ENCODE data around the gene NPBWR2. TPM values are rescaled to one million over a fixed set of nuclear protein-coding genes. Genes with fewer than 3 reads are reported as not detected.
"Not testable (repeated sequence)": the region's sequence is repeated elsewhere in the genome, so short reads cannot be mapped to it uniquely, and the experiment has no call there.

Gene NPBWR2
- total and polyA plus RNA-seq, 4 donors, result not detected

GRCh38 chr20:64117432-64117777, 10.0 kb upstream of the NPBWR2 start:
- WGBS (ENCODE audit: insufficient coverage), result 17% methylated on average over 1 of the region's 6 CpGs
- not testable (repeated sequence) for H3K9me3 ChIP-seq (ENCODE audit: control insufficient read depth, insufficient read depth, low read length); H3K36me3 ChIP-seq (ENCODE audit: control insufficient read depth, insufficient read depth, low read length); H3K27ac ChIP-seq (ENCODE audit: low read depth, low read length); H3K27me3 ChIP-seq (ENCODE audit: control insufficient read depth, insufficient read depth, low read length); DNase-seq (ENCODE audit: low read depth in 4 of 6, low spot score in 6 of 6); H3K4me3 ChIP-seq (ENCODE audit: low read depth, low read length)
- H3K4me1 ChIP-seq (ENCODE audit: control insufficient read depth, insufficient read depth, low read length), result peaks cover 46% of the 10 kb centered on the region

GRCh38 chr20:64116541-64117431, 9.4 kb upstream of the NPBWR2 start:
- no peak overlapping the region for H3K4me3 ChIP-seq (ENCODE audit: low read depth, low read length)
- H3K27ac ChIP-seq (ENCODE audit: low read depth, low read length), result no peak overlapping the region
- H3K9me3 ChIP-seq (ENCODE audit: control insufficient read depth, insufficient read depth, low read length), result no peaks in the 10 kb centered on the region
- DNase-seq (ENCODE audit: low read depth in 4 of 6, low spot score in 6 of 6), result no peak
- WGBS (ENCODE audit: insufficient coverage), result 82% methylated on average over 17 of the region's 17 CpGs
- peaks cover 4% of the 10 kb centered on the region for H3K27me3 ChIP-seq (ENCODE audit: control insufficient read depth, insufficient read depth, low read length)
- H3K4me1 ChIP-seq (ENCODE audit: control insufficient read depth, insufficient read depth, low read length), result peaks cover 52% of the 10 kb centered on the region
- no peaks in the 10 kb centered on the region for H3K36me3 ChIP-seq (ENCODE audit: control insufficient read depth, insufficient read depth, low read length)

- no peaks in the 10 kb centered on the region for H3K36me3 ChIP-seq (ENCODE audit: control insufficient read depth, insufficient read depth, low read length)
- H3K4me3 ChIP-seq (ENCODE audit: low read depth, low read length), result no peak overlapping the region
- 77% methylated on average over 17 of the region's 21 CpGs for WGBS (ENCODE audit: insufficient coverage)
- DNase-seq (ENCODE audit: low read depth in 4 of 6, low spot score in 6 of 6), result no peak
- H3K4me1 ChIP-seq (ENCODE audit: control insufficient read depth, insufficient read depth, low read length), result peaks cover 56% of the 10 kb centered on the region
- H3K27me3 ChIP-seq (ENCODE audit: control insufficient read depth, insufficient read depth, low read length), result no peaks in the 10 kb centered on the region
- no peak overlapping the region for H3K27ac ChIP-seq (ENCODE audit: low read depth, low read length)
- no peaks in the 10 kb centered on the region for H3K9me3 ChIP-seq (ENCODE audit: control insufficient read depth, insufficient read depth, low read length)
These were observed 8.7 kb upstream of the NPBWR2 start for GRCh38 chr20:64116016-64116415.

- Histone ChIP-seq H3K4me3 (ENCODE audit: low read depth, low read length) (no peak overlapping the region), H3K27ac (ENCODE audit: low read depth, low read length) (no peak overlapping the region)
These were observed 8.0 kb upstream of the NPBWR2 start for GRCh38 chr20:64115171-64115911.

GRCh38 chr20:64114356-64114971, 7.1 kb upstream of the NPBWR2 start:
- DNase-seq (ENCODE audit: low read depth in 4 of 6, low spot score in 6 of 6), result no peak
- Histone ChIP-seq H3K27me3 (ENCODE audit: control insufficient read depth, insufficient read depth, low read length) (no peaks in the 10 kb centered on the region), H3K4me3 (ENCODE audit: low read depth, low read length) (no peak overlapping the region), H3K36me3 (ENCODE audit: control insufficient read depth, insufficient read depth, low read length) (no peaks in the 10 kb centered on the region), H3K9me3 (ENCODE audit: control insufficient read depth, insufficient read depth, low read length) (no peaks in the 10 kb centered on the region), H3K4me1 (ENCODE audit: control insufficient read depth, insufficient read depth, low read length) (peaks cover 55% of the 10 kb centered on the region), H3K27ac (ENCODE audit: low read depth, low read length) (no peak overlapping the region)
- WGBS (ENCODE audit: insufficient coverage), result 78% methylated on average over 14 of the region's 14 CpGs

More at GRCh38 chr20:64115171-64115911, 8.0 kb upstream of the NPBWR2 start:
- DNase-seq (ENCODE audit: low read depth in 4 of 6, low spot score in 6 of 6), result peak in 2 of 6 donors; percentile 57 to 93
- 53% methylated on average over 6 of the region's 14 CpGs for WGBS (ENCODE audit: insufficient coverage)
- H3K4me1 ChIP-seq (ENCODE audit: control insufficient read depth, insufficient read depth, low read length), result peaks cover 54% of the 10 kb centered on the region
- no peaks in the 10 kb centered on the region for H3K9me3 ChIP-seq (ENCODE audit: control insufficient read depth, insufficient read depth, low read length)
- H3K27me3 ChIP-seq (ENCODE audit: control insufficient read depth, insufficient read depth, low read length), result no peaks in the 10 kb centered on the region
- no peaks in the 10 kb centered on the region for H3K36me3 ChIP-seq (ENCODE audit: control insufficient read depth, insufficient read depth, low read length)

GRCh38 chr20:64113796-64114355, 6.5 kb upstream of the NPBWR2 start:
- Histone ChIP-seq H3K36me3 (ENCODE audit: control insufficient read depth, insufficient read depth, low read length) (peaks cover 3% of the 10 kb centered on the region), H3K9me3 (ENCODE audit: control insufficient read depth, insufficient read depth, low read length) (no peaks in the 10 kb centered on the region), H3K4me1 (ENCODE audit: control insufficient read depth, insufficient read depth, low read length) (peaks cover 55% of the 10 kb centered on the region), H3K4me3 (ENCODE audit: low read depth, low read length) (no peak overlapping the region), H3K27ac (ENCODE audit: low read depth, low read length) (no peak overlapping the region), H3K27me3 (ENCODE audit: control insufficient read depth, insufficient read depth, low read length) (no peaks in the 10 kb centered on the region)
- 82% methylated on average over 10 of the region's 13 CpGs for WGBS (ENCODE audit: insufficient coverage)
- DNase-seq (ENCODE audit: low read depth in 4 of 6, low spot score in 6 of 6), result no peak

- H3K36me3 ChIP-seq (ENCODE audit: control insufficient read depth, insufficient read depth, low read length), result peaks cover 3% of the 10 kb centered on the region
- H3K4me1 ChIP-seq (ENCODE audit: control insufficient read depth, insufficient read depth, low read length), result peaks cover 55% of the 10 kb centered on the region
- no peaks in the 10 kb centered on the region for H3K27me3 ChIP-seq (ENCODE audit: control insufficient read depth, insufficient read depth, low read length)
- H3K4me3 ChIP-seq (ENCODE audit: low read depth, low read length), result no peak overlapping the region
- DNase-seq (ENCODE audit: low read depth in 4 of 6, low spot score in 6 of 6), result no peak
- H3K27ac ChIP-seq (ENCODE audit: low read depth, low read length), result no peak overlapping the region
- WGBS (ENCODE audit: insufficient coverage), result 85% methylated on average over 5 of the region's 6 CpGs
- H3K9me3 ChIP-seq (ENCODE audit: control insufficient read depth, insufficient read depth, low read length), result no peaks in the 10 kb centered on the region
These were observed 6.0 kb upstream of the NPBWR2 start for GRCh38 chr20:64113444-64113775.

- Histone ChIP-seq H3K9me3 (ENCODE audit: control insufficient read depth, insufficient read depth, low read length) (no peaks in the 10 kb centered on the region), H3K4me1 (ENCODE audit: control insufficient read depth, insufficient read depth, low read length) (peaks cover 55% of the 10 kb centered on the region), H3K4me3 (ENCODE audit: low read depth, low read length) (no peak overlapping the region), H3K27me3 (ENCODE audit: control insufficient read depth, insufficient read depth, low read length) (no peaks in the 10 kb centered on the region), H3K27ac (ENCODE audit: low read depth, low read length) (no peak overlapping the region), H3K36me3 (ENCODE audit: control insufficient read depth, insufficient read depth, low read length) (peaks cover 3% of the 10 kb centered on the region)
- WGBS (ENCODE audit: insufficient coverage), result 80% methylated on average over 18 of the region's 18 CpGs
- no peak for DNase-seq (ENCODE audit: low read depth in 4 of 6, low spot score in 6 of 6)
These were observed 5.5 kb upstream of the NPBWR2 start for GRCh38 chr20:64112691-64113443.
